Natural killer cell treated with Interleukin-12 subunit alpha and Interleukin-12 subunit beta and Interleukin-15 and Interleukin-18, amount 100 ng/mL, for 72 hours (primary cell): Measurements from ENCODE around the gene ATG9B. TPM values are rescaled to one million over a fixed set of nuclear protein-coding genes. Genes with fewer than 3 reads are reported as not detected.
A peak's percentile ranks its signal among the peaks of the same experiment; 100 is the strongest.

Source experiments
- ATAC-seq, 2 donors: fragments of 150-1000 bp; cut with Tn5 transposase in 1 of 2; sonication (Bioruptor Pico), chemical (Tn5 transposase) in 1 of 2; 2 replicates each; pipeline ENCODE4 v1.10.0; 2021
- DNase-seq: peaks from one replicate; pipeline ENCODE4 v3.0.0; 2022; ENCODE audit warnings: low spot score
- H3K27ac Mint-ChIP-seq, 2 donors: 1 replicate in 1 of 2; 2 replicates in 1 of 2; pipeline ENCODE4 v1.8.0; 2022; ENCODE audit warnings: mixed read lengths in 2 of 2, mild to moderate bottlenecking in 1 of 2, moderate library complexity in 1 of 2
- H3K27me3 Mint-ChIP-seq, 2 donors: 1 replicate in 1 of 2; 2 replicates in 1 of 2; pipeline ENCODE4 v1.8.0; 2022; ENCODE audit warnings: mixed read lengths in 2 of 2
- H3K36me3 Mint-ChIP-seq: one replicate; pipeline ENCODE4 v1.8.0; 2022; ENCODE audit warnings: mixed read lengths
- H3K4me1 Mint-ChIP-seq, 2 donors: 1 replicate in 1 of 2; 2 replicates in 1 of 2; pipeline ENCODE4 v1.8.0; 2022; ENCODE audit warnings: low read depth in 2 of 2, mixed read lengths in 2 of 2, mild to moderate bottlenecking in 1 of 2
- H3K4me3 Mint-ChIP-seq: one replicate; pipeline ENCODE4 v1.8.0; 2022; ENCODE audit warnings: mixed read lengths
- H3K9me3 Mint-ChIP-seq: 2 replicates; pipeline ENCODE4 v1.8.0; 2022; ENCODE audit warnings: mixed read lengths
- total RNA-seq, 2 donors: library from RNA; stranded (reverse); gene quantifications; one replicate each; pipeline ENCODE4 v1.2.3, GENCODE V29; 2022

Gene ATG9B
- total RNA-seq, 2 donors from 2014 or later = 2.5 to 2.7 TPM

DNA sequence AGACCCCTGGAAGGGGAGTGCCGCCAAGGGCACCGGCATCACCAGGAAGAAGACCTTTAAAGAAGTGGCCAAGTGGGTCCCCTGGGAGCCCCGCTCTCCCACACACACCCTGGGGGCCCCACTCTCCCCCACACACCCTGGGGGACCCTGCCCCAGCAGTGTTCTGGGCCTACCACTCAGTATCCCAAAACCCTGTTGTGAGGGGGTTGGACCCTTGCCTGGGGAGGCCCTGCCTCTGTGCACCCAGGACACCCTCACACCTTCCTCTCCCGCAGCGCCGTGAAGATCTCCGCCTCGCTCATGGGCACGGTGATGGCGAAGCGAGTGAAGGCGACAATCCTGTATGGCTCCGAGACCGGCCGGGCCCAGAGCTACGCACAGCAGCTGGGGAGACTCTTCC is 22.7 kb downstream of the ATG9B start:
- Mint-ChIP-seq H3K36me3 (no peaks in the 10 kb centered on the region), H3K4me1 (peaks cover 12 to 31% of the 10 kb centered on the region in 2 donors), H3K27me3 (peaks cover 0 to 2% of the 10 kb centered on the region in 2 donors), H3K9me3 (no peaks in the 10 kb centered on the region), H3K27ac (no peak overlapping the region), H3K4me3 (no peak overlapping the region)
- DNase-seq (no peak), ATAC-seq (no peak)

DNA sequence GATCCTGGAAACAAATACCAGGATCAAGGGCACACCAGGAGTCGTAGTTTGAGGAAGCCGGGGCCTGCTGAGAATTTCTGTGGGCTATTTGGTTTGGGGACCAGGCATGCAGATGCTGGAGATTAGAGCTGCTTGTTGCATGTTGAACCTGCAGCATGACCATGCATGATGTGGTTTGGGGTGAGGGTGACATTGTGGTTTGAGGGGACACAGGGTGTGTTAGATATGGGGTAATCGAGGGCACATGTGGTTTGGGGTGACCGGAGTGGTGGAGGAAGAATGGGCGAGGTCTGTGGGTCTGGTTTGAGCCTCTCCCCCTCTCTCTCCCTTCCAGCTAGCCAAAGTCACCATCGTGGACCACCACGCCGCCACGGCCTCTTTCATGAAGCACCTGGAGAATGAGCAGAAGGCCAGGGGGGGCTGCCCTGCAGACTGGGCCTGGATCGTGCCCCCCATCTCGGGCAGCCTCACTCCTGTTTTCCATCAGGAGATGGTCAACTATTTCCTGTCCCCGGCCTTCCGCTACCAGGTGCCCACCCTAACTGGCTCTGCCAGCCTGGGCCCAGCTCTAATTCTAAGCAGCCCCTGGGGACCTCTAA is 23.3 kb downstream of the ATG9B start:
- Mint-ChIP-seq H3K27ac (no peak overlapping the region), H3K9me3 (no peaks in the 10 kb centered on the region), H3K4me3 (no peak overlapping the region), H3K36me3 (no peaks in the 10 kb centered on the region), H3K27me3 (peaks cover 0 to 2% of the 10 kb centered on the region in 2 donors), H3K4me1 (peaks cover 12 to 31% of the 10 kb centered on the region in 2 donors)
- no peak for DNase-seq
- ATAC-seq = no peak

GRCh38 chr7:150999497-151000230 is 24.6 kb downstream of the ATG9B start:
- Mint-ChIP-seq H3K27ac (no peak overlapping the region), H3K4me1 (peaks cover 12 to 31% of the 10 kb centered on the region in 2 donors), H3K9me3 (no peaks in the 10 kb centered on the region), H3K27me3 (peaks cover 0 to 2% of the 10 kb centered on the region in 2 donors), H3K36me3 (no peaks in the 10 kb centered on the region), H3K4me3 (no peak overlapping the region)
- no peak for DNase-seq
- peak; percentile 41 to 47 for ATAC-seq

- ATAC-seq (no peak), DNase-seq (no peak)
- Mint-ChIP-seq H3K4me1 (peaks cover 14 to 33% of the 10 kb centered on the region in 2 donors), H3K4me3 (no peak overlapping the region), H3K9me3 (no peaks in the 10 kb centered on the region), H3K27me3 (peaks cover 0 to 2% of the 10 kb centered on the region in 2 donors), H3K27ac (no peak overlapping the region), H3K36me3 (no peaks in the 10 kb centered on the region)
Observed at GRCh38 chr7:150999001-150999400, 25.3 kb downstream of the ATG9B start.

DNA sequence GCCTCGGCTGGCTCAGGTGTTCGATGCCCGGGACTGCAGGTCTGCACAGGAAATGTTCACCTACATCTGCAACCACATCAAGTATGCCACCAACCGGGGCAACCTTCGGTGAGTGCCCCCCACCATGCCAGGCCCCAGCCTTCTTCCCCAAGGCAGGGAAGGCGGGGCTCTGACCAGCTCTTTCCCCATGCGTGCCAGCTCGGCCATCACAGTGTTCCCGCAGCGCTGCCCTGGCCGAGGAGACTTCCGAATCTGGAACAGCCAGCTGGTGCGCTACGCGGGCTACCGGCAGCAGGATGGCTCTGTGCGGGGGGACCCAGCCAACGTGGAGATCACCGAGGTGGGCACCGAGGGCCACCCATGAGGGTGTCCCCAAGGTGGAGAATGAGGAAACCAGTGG is 26.0 kb downstream of the ATG9B start:
- no peak overlapping the region for H3K27ac Mint-ChIP-seq
- H3K4me3 Mint-ChIP-seq = no peak overlapping the region
- no peaks in the 10 kb centered on the region for H3K9me3 Mint-ChIP-seq
- no peak for DNase-seq
- no peak for ATAC-seq
- H3K36me3 Mint-ChIP-seq = no peaks in the 10 kb centered on the region
- H3K27me3 Mint-ChIP-seq = peaks cover 0 to 2% of the 10 kb centered on the region in 2 donors
- H3K4me1 Mint-ChIP-seq = peaks cover 16 to 34% of the 10 kb centered on the region in 2 donors

- Mint-ChIP-seq H3K27ac (no peak overlapping the region), H3K36me3 (no peaks in the 10 kb centered on the region), H3K9me3 (no peaks in the 10 kb centered on the region), H3K4me1 (peaks cover 16 to 36% of the 10 kb centered on the region in 2 donors), H3K27me3 (peaks cover 0 to 2% of the 10 kb centered on the region in 2 donors), H3K4me3 (no peak overlapping the region)
- ATAC-seq = no peak
- DNase-seq = no peak
Observed at GRCh38 chr7:150997817-150998216, 26.5 kb downstream of the ATG9B start.

DNA sequence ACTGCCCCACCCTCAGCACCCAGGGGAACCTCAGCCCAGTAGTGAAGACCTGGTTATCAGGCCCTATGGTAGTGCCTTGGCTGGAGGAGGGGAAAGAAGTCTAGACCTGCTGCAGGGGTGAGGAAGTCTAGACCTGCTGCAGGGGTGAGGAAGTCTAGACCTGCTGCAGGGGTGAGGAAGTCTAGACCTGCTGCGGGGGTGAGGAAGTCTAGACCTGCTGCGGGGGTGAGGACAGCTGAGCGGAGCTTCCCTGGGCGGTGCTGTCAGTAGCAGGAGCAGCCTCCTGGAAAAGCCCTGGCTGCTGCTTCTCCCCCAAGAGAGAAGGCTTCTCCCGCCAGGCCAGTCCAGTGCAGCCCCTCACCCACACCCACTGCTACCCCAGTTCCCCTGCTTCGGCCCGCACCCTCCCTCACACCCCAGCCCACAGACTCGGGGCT is 27.2 kb downstream of the ATG9B start:
- ATAC-seq (no peak), DNase-seq (no peak)
- H3K4me3 Mint-ChIP-seq = no peak overlapping the region
- H3K27me3 Mint-ChIP-seq = peaks cover 0 to 5% of the 10 kb centered on the region in 2 donors
- no peaks in the 10 kb centered on the region for H3K9me3 Mint-ChIP-seq
- H3K4me1 Mint-ChIP-seq = peaks cover 16 to 36% of the 10 kb centered on the region in 2 donors
- no peak overlapping the region for H3K27ac Mint-ChIP-seq
- H3K36me3 Mint-ChIP-seq = no peaks in the 10 kb centered on the region

- peaks cover 16 to 33% of the 10 kb centered on the region in 2 donors for H3K4me1 Mint-ChIP-seq
- peaks cover 0 to 5% of the 10 kb centered on the region in 2 donors for H3K27me3 Mint-ChIP-seq
- H3K9me3 Mint-ChIP-seq = no peaks in the 10 kb centered on the region
- no peaks in the 10 kb centered on the region for H3K36me3 Mint-ChIP-seq
- no peak for DNase-seq
- H3K27ac Mint-ChIP-seq = no peak overlapping the region
- no peak overlapping the region for H3K4me3 Mint-ChIP-seq
- ATAC-seq = no peak
Observed at GRCh38 chr7:150996376-150997074, 27.8 kb downstream of the ATG9B start.

DNA sequence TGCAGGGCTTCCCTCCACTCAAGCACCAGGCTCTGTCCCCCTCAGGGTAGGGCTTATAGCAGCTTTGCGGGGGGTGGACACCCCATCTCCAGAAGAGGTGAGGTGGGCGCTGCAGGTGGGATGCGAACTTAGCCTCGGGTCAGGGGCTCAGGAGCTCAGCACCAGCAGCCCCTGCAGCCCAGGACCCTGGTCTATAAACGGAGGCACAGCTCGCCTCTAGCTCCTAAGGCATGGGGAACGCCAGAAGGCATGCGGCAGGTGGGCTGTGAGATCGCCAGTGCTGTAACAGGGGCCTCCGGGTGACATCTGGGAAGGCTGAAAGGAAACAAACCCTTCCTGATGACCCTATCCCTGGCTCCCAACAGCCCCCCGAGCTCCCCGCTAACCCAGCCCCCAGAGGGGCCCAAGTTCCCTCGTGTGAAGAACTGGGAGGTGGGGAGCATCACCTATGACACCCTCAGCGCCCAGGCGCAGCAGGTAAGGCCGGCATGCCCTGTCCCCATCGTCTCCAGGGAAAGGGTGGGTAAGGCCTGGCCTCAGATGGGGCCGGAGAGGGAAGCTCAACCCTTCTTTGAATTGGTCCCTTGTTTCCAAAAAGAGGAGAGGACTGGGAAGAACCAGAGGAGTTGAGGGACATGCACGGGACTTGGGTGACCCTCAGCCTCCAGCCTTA is 29.3 kb downstream of the ATG9B start:
- H3K27ac Mint-ChIP-seq = no peak overlapping the region
- no peaks in the 10 kb centered on the region for H3K9me3 Mint-ChIP-seq
- H3K4me1 Mint-ChIP-seq = peaks cover 5 to 23% of the 10 kb centered on the region in 2 donors
- no peak overlapping the region for H3K4me3 Mint-ChIP-seq
- peaks cover 0 to 3% of the 10 kb centered on the region in 2 donors for H3K27me3 Mint-ChIP-seq
- DNase-seq (no peak), ATAC-seq (no peak)
- H3K36me3 Mint-ChIP-seq = no peaks in the 10 kb centered on the region

GRCh38 chr7:150994141-150994837 is 30.0 kb downstream of the ATG9B start:
- Mint-ChIP-seq H3K4me1 (peaks cover 5 to 17% of the 10 kb centered on the region in 2 donors), H3K36me3 (no peaks in the 10 kb centered on the region), H3K27ac (no peak overlapping the region), H3K9me3 (no peaks in the 10 kb centered on the region), H3K4me3 (peak overlapping the region; percentile 30), H3K27me3 (peaks cover 0 to 3% of the 10 kb centered on the region in 2 donors)
- peak; percentile 56 to 59 for ATAC-seq
- DNase-seq = no peak

GRCh38 chr7:150993511-150993910 is 30.8 kb downstream of the ATG9B start:
- Mint-ChIP-seq H3K4me3 (no peak overlapping the region), H3K9me3 (no peaks in the 10 kb centered on the region), H3K27me3 (peaks cover 0 to 3% of the 10 kb centered on the region in 2 donors), H3K4me1 (peaks cover 5 to 21% of the 10 kb centered on the region in 2 donors), H3K27ac (no peak overlapping the region), H3K36me3 (no peaks in the 10 kb centered on the region)
- ATAC-seq = no peak
- no peak for DNase-seq

- Mint-ChIP-seq H3K9me3 (no peaks in the 10 kb centered on the region), H3K4me1 (peaks cover 10 to 24% of the 10 kb centered on the region in 2 donors), H3K27ac (peak overlapping the region in 1 of 2 donors; percentile 58), H3K27me3 (peaks cover 0 to 3% of the 10 kb centered on the region in 2 donors), H3K36me3 (no peaks in the 10 kb centered on the region), H3K4me3 (no peak overlapping the region)
- DNase-seq (no peak), ATAC-seq (peak in 1 of 2 donors; percentile 64)
Observed at GRCh38 chr7:150992833-150993302, 31.4 kb downstream of the ATG9B start.
